NCI-H82 treated with DMSO at 0.1 percent for 48 hours (cell line): ENCODE data around the gene DCUN1D1.

Source experiments
- DNase-seq: peaks from one replicate; lab custom pipeline; 2025; ENCODE audit not compliant: unreplicated experiment; lab: John Stamatoyannopoulos, UW

DCUN1D1 gene

GRCh38 chr3:182895513-182896112 is 84.7 kb downstream of the DCUN1D1 start:
- no peak for DNase-seq

- DNase-seq: no peak
Measured at GRCh38 chr3:182892226-182892625, 88.1 kb downstream of the DCUN1D1 start.

GRCh38 chr3:182891364-182891763 is 89.0 kb downstream of the DCUN1D1 start:
- no peak for DNase-seq

GRCh38 chr3:182889948-182890629 is 90.2 kb downstream of the DCUN1D1 start:
- no peak for DNase-seq
